ENCODE measurements around the gene LSS. TPM values are rescaled to one million over a fixed set of nuclear protein-coding genes. Genes with fewer than 3 reads are reported as not detected.

Gene LSS
- total RNA-seq, 4 donors from 2014 or later = 55.5 to 131 (median 115) TPM

- Histone ChIP-seq H3K27me3 (no peaks in the 10 kb centered on the region), H3K4me1 (peaks cover 0 to 41% (median 15%) of the 10 kb centered on the region in 3 donors), H3K4me3 (no peak overlapping the region), H3K27ac (peak overlapping the region in 1 of 4 donors; percentile 56), H3K9me3 (no peaks in the 10 kb centered on the region), H3K36me3 (peaks cover 27 to 80% (median 31%) of the 10 kb centered on the region in 3 donors)
- TF ChIP-seq POLR2A (IDR thresholded peaks at IDR 0.05) = no peak
- no peak for TF ChIP-seq CTCF (IDR thresholded peaks at IDR 0.05)
- DNase-seq = no peak
- intact Hi-C loops (cut with DNase I) = no loop called here
- WGBS, 2 donors = 87 to 94% methylated on average over 3 to 10 of the region's 20 CpGs
Measured at GRCh38 chr21:46191686-46192575, 36.6 kb downstream of the LSS start.

GRCh38 chr21:46191257-46191685 lies 37.3 kb downstream of the LSS start:
- WGBS, 2 donors = 62 to 64% methylated on average over 3 of the region's 4 CpGs
- Histone ChIP-seq H3K27me3 (no peaks in the 10 kb centered on the region), H3K4me1 (peaks cover 0 to 41% (median 15%) of the 10 kb centered on the region in 3 donors), H3K36me3 (peaks cover 24 to 73% (median 27%) of the 10 kb centered on the region in 3 donors), H3K4me3 (no peak overlapping the region), H3K9me3 (no peaks in the 10 kb centered on the region), H3K27ac (peak overlapping the region in 3 of 4 donors; percentile 35 to 81 (median 56))
- TF ChIP-seq CTCF (IDR thresholded peaks at IDR 0.05) (no peak), POLR2A (IDR thresholded peaks at IDR 0.05) (no peak)
- intact Hi-C loops (cut with DNase I) = no loop called here
- no peak for DNase-seq

GRCh38 chr21:46190491-46191131 lies 38.0 kb downstream of the LSS start:
- DNase-seq = no peak
- Histone ChIP-seq H3K4me1 (peaks cover 0 to 41% (median 15%) of the 10 kb centered on the region in 3 donors), H3K9me3 (no peaks in the 10 kb centered on the region), H3K27ac (peak overlapping the region in 3 of 4 donors; percentile 35 to 81 (median 56)), H3K36me3 (peaks cover 17 to 66% (median 23%) of the 10 kb centered on the region in 3 donors), H3K4me3 (no peak overlapping the region), H3K27me3 (no peaks in the 10 kb centered on the region)
- TF ChIP-seq CTCF (IDR thresholded peaks at IDR 0.05) = no peak
- TF ChIP-seq POLR2A (IDR thresholded peaks at IDR 0.05) = no peak
- 91% methylated on average over 8 of the region's 15 CpGs; no CpG with 5 or more reads in 1 of the 2 donors for WGBS, 2 donors
- intact Hi-C loops (cut with DNase I) = no loop called here

- Histone ChIP-seq H3K4me1 (peaks cover 0 to 41% (median 15%) of the 10 kb centered on the region in 3 donors), H3K27ac (peak overlapping the region; percentile 46 to 83 (median 76)), H3K9me3 (no peaks in the 10 kb centered on the region), H3K27me3 (no peaks in the 10 kb centered on the region), H3K36me3 (peaks cover 12 to 60% (median 17%) of the 10 kb centered on the region in 3 donors), H3K4me3 (no peak overlapping the region)
- DNase-seq = no peak
- TF ChIP-seq CTCF (IDR thresholded peaks at IDR 0.05) (no peak), POLR2A (IDR thresholded peaks at IDR 0.05) (no peak)
- intact Hi-C loops (cut with DNase I) = no loop called here
- 80 to 100% methylated on average over 4 to 5 of the region's 14 CpGs for WGBS, 2 donors
Measured at GRCh38 chr21:46189959-46190490, 38.5 kb downstream of the LSS start.
